HG03442 (cell line): Measurements from ENCODE around the gene SMDT1.

Source experiments
- ATAC-seq: cut with Tn5 transposase; IDR thresholded peaks from one replicate; pipeline ENCODE4 v1.9.1; 2021; ENCODE audit warnings: mild to moderate bottlenecking, moderate library complexity; ENCODE audit not compliant: unreplicated experiment

Gene SMDT1, protein sequence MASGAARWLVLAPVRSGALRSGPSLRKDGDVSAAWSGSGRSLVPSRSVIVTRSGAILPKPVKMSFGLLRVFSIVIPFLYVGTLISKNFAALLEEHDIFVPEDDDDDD

GRCh38 chr22:42079319-42080251 is at the start of gene SMDT1:
Gene SMDT1 (plus strand): TSS chr22:42079700. CDS start chr22:42079769, 69 bp downstream.
- peak; percentile 73 for ATAC-seq

DNA sequence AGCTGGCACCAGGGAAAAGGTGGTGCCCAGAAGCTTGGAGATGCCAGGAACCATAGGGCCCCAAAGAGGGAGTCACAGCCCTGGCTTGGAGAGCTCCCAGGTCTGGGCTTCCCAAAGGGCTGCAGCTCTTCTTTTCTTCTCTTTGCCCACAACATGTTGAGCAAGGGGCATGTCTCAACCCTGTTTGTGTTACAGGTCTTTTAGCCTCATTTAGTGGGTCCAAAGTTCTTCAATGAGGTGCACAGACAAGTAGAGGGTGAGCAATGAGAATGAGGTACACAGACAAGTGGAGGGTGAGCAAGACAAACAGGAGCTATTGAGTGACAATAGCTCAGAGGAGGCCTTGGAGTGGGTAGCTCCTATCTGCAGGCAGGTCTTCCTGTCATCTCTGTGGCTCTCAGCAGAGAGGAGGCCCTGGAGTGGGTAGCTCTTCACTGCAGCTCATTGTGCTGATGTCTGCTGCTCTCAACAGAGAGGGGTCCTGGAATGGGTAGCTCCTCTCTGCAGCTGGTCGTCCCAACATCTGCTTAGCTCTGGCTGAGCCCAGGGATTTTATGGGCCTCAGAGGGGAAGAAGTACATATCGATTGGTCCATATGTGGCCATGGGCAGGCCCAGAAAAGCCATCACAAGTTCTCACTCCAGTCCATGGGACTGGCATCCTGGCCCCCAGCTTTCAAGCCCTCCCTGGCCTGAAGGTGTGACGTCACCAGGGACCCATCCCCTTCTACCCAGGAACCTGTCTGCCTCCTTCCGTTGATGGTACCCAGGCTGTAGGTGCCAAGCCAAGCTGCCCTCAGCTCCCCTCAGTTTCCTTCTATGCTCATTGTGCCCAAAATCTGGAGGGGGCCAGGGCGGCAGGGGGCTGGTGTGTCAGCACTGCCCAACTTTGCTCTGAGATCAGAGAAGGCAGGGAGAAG is 46.0 kb upstream of the SMDT1 start:
- ATAC-seq, result no peak

GRCh38 chr22:42035256-42035655 is 44.2 kb upstream of the SMDT1 start:
- ATAC-seq, result no peak

GRCh38 chr22:42039271-42039670 is 40.2 kb upstream of the SMDT1 start:
- no peak for ATAC-seq

DNA sequence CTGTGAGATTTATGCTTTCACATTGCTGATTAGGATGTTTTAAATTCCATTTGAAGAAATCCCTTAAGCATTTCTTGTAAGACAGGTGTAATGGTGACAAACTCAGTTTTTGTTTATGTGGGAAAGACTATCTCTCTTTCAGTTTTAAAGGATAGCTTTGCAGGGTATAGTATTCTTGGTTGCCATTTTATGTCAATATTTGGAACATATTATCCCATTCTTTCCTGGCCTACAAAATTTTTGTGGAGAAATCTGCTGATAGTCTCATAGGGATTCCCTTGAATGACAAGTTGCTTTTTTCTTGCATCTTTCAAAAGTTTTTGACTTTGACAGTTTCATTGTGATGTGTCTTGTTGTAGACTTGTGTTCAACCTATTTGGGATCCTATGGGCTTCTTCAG is 37.7 kb upstream of the SMDT1 start:
- no peak for ATAC-seq

- no peak for ATAC-seq
Observed at GRCh38 chr22:42050641-42051180, 28.8 kb upstream of the SMDT1 start.

DNA sequence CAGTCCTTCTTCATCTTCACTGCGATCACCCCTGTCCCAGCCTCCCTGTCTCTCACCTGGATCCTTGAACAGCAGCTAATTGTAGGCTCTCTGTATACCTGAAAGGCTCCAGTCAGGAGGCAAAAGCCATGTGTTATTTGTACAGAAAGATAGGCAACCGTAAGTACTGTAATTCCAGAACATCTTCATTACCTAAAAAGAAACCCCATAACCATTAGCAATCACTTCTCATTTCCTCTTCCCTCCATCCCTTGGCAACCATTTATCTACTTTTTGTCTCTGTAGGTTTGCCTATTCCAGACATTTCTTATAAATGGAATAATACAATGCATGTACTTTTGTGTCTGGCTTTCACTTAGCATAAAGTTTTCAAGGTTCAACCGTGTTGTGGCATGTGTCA is 26.7 kb upstream of the SMDT1 start:
- ATAC-seq, result no peak

- no peak for ATAC-seq
Observed at GRCh38 chr22:42056757-42057511, 22.6 kb upstream of the SMDT1 start.

DNA sequence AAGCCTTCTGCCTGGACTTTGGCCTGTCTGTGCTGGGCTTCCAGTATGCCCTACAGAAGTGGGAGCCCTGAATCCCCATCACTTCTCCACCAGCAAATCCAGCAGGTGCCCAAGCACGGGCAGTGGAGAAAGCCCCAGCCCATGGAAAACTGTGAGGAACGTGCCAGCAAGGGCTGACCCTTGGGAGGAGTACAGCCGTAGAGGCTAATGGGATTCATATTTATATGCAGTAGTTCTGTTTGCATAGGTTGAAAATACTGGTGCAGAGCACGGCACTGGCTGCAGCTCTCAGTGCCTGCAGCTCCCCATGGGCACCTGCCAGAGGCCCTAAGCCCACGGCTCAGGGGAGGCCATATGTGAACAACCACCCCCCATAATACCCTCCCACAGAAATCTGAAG is 19.0 kb upstream of the SMDT1 start:
- no peak for ATAC-seq

DNA sequence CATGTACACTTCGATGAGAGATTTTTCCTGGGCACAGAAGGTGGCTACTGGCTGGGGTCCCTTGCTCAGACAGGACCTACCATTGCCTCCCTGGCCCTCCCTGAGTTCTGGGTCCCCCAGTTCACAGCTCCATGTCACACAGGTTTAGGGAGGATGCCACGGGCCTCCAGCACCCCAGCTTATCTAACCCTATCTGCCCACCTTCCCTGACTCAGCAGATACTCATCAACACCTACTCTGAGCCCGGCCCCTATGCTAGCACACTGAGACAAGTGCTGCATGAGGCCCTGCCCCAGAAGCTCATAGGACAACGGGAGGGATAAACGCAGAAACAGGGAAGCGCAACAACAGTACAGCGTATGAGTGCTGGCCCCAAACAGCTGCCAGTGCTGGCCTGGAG is 18.5 kb upstream of the SMDT1 start:
- no peak for ATAC-seq

DNA sequence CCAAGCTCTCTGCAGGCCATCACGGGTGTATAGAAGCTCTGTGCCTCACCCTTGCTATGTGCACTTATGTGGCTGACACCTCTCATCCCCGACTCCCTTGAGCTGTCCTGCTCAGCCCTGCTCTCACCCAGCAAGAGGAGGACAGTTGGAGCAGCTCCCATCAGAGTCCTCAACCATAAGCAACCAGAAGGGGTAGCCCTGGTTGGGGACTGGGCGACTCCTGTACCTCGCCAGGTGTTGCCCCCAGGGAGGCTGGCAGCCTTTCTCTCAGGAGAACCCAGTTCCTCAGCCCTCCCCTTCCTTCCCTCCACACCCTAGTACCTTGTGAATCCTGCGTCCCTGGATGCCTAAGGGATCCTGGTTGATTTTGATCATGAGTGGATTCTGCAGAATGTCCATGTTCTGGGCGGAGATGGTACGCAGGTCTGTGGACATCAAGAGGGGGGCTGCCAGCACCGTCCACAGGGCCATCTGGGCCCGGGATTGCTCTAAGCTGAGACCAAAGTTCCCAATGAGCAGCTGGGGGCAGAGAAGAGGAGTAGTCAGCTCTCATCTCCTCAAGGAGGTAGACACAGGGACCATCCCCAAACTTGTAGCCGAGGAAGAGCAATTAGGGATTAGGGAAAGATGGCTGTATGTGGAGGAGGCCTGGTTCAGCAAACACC is 16.9 kb upstream of the SMDT1 start:
- no peak for ATAC-seq

DNA sequence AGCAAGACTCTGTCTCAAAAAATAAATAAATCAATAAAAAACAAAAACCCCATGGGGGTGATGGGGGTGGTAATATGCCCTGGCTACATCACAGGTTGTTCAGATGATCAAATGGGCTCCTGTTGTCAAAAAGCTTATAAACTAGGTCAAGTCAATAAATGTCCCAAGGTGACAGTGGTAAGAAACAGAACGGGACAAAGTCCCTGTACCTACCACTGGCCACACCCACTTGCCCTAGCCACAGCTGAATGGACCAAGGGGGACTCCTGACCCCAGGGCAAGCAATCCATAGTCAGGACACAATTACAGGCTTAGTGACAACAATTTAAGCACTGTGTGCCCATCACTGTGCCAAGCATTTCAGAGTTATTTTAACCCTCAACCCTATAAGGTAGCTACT is 14.9 kb upstream of the SMDT1 start:
- no peak for ATAC-seq

- ATAC-seq, result no peak
Observed at GRCh38 chr22:42065438-42066125, 13.9 kb upstream of the SMDT1 start.

- ATAC-seq, result no peak
Observed at GRCh38 chr22:42066126-42066761, 13.3 kb upstream of the SMDT1 start.

GRCh38 chr22:42066937-42067336 is 12.6 kb upstream of the SMDT1 start:
- ATAC-seq, result no peak

DNA sequence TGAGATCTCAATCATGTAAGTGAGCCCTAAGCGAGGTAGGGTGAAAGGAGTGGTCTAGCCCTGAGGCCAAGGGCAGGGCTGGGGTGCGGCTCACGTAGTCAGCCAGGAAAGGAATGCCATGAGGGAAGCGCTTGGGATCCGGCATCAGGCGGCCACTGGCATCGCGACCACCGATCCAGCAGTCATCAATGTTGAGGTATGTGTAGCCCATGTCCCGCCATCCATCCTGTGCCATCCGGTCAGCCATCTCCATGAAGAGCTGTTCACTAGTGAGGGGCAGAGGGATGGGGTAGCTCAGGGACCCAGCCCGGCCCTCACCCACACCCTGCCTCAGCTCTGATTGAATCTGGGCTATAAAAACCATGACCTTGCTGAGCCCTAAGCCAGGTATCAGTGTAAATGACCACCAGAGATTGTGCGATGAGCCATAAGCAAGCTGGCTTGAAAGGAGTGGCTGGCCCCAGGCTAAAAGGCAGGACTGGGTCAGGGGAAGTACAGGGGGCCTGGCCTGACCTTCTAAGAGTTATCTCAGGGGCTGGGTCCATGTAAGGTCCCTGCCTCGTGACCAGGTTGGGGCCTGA is 11.7 kb upstream of the SMDT1 start:
- no peak for ATAC-seq

- no peak for ATAC-seq
Observed at GRCh38 chr22:42068291-42068690, 11.2 kb upstream of the SMDT1 start.

DNA sequence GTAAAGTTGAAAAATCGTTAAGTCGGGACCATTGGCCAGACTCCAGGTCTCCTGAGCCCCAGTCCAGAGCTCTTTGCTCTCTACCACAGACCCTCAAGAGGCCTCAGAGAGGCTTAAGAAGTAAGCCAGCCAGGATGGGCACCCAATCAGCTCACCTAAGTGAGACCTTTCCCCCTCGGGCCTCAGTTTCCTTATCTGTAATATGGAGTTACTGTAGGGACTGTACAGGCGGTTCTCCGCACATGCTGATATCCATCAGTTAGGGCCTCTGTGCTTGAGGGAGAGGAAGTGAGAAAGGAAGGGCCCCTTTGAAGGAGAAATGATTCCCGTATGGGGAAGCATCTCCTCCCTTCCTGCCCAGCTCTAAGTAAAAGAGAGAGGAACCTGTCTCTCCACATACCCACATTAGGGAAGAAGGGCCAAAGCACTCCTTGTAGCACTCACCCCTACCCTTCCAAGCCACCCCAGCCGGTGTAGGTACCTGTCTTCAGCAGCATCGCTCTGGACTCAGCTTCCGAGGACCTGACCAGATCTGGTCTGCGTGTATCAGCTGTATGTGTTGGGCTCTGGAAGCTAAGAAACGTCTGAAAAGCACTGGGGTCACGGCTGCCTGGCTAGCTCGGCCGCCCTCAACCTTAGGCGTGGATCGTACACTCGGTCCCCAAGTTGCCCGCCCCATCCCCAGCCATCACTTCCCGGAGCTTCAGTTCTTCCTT is 9.5 kb upstream of the SMDT1 start:
- ATAC-seq, result peak; percentile 14
